Cortex of kidney (tissue), 1 donor: ENCODE results near the gene LPCAT1.
"Not testable (repeated sequence)": the region's sequence is repeated elsewhere in the genome, so short reads cannot be mapped to it uniquely, and the experiment has no call there.

Experiments used
- DNase-seq: peaks from one replicate; lab custom pipeline; 2025; lab: John Stamatoyannopoulos, UW

The LPCAT1 gene

DNA sequence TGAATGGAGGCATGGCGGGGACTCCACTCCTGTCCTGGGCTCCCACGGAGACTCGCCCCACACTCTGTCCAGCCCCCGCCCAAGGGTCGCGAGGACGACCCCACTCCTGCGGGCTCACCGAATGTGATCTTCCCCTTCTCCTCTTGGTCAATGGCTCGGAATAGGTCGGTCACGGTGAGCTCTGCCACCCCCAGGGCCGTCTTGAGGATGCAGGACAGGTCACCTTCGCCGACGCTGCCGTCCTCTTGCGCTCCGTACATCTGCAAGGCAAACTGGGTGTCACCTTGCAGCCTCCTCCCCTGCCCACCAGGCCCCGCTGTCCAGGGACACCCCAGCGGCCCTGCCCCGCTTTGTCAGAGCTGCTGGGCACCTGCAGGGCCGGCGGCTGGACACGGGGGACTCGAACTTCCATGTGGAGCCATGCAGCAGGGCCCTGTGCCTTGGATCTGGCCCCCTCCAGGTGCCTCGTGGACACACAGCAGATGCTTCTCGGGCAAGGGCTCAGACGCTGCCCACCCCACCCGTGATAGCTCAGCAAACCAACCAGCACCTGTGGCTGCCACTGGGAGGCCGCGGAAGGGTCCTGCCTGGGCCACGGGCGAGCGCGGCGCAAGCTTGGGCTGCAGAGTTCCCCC lies 57.0 kb downstream of the LPCAT1 start:
- no peak for DNase-seq

DNA sequence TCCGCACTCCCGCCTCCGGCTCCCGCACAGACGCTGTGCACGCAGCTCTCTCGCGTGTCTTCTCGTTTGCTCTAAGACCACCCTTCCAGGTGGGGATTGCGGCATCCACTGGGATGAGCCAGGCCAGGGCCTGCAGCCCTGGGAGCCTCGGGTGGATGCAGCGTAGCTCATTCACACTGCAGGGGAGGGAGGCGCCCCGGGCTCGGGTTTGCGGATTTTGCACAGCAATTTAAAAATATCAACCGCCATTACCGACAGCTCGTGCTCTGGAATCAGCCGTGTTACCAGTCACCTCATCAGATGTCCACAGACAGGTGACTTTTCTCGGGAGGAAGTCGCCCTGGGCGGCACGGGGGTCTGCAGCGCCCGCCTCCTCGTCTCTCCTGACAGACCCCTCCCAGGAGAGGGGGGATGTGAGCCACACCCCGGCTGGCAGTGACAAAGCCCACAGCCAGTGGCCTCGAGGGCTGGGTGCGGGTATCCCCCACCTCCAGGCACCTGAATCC lies 57.7 kb downstream of the LPCAT1 start:
- no peak for DNase-seq

- no peak for DNase-seq
These were observed 58.6 kb downstream of the LPCAT1 start for GRCh38 chr5:1465117-1465516.

GRCh38 chr5:1464511-1464910 lies 59.2 kb downstream of the LPCAT1 start:
- DNase-seq, result no peak

DNA sequence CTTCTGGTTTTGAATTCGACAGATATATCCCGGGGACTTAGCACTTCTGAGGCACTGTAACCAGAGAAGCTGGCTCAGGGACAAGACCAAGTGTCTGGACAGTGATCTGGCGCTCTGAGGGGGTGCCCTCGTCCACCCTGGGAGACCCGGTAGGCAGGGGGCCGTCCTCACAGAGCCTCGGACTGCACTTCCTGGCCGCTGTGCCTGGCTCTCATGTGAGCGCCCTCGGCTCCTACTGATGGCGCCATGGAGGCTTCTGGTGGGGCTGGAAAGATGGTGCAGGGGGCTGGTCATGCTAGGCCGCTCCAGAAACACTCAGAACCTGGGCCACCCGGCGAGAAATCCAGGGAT lies 59.7 kb downstream of the LPCAT1 start:
- DNase-seq, result no peak

DNA sequence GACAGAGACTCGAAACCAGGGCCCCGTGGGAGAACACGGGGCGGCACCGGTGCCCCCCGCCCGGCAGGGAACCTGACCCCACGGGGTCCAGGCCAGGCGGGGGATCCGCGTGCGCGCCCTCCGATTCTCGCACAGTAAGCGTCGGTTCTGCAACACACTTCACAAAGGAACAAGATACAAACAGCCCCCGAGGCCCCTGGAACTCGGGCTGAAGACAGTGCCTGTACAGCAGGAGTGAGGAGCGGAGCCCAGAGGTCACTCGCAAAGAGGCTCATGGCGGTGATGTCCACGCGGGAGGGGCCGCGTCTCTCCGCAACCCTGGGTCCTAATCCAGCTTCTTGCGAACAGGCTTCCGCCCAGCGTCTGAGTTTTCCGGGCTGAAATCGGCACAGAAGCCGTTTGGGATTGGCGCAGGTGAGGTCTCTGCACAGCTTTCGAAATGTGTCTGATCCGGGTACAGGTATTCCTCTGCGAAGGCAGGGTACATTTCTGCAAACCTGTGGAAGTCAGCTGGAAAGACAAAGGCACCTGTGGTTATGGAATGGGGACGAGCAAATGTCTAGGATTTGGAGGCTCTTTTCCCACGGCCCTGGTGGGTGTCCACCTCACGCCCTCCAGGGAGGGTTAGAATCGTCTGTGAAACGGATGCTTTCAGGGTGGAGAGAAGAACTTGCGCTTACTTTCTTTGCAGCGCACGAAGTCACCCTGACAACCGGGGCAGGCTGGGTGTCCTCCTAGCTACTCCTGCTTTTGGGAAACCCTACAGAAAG lies 60.2 kb downstream of the LPCAT1 start:
- no peak for DNase-seq

GRCh38 chr5:1462358-1462757 lies 61.4 kb downstream of the LPCAT1 start:
- DNase-seq, result no peak

DNA sequence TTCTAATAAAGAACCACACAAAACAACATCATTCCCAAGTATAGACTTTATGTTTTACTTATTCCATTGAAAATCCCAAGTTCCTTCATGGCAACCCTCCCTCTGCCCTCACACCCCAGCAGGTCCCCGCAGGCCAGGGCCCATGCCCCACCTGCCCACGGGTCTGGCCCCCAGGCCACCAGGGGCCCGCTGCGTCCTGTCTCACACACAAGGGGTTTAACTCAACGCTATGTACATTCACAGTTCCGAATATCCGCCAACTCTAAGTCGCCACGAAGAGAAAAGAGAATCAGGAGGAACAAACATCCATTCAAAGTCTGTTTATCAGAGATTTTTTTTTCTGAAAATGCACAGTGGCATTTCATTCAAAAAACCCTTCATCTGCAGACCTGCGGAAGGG lies 62.4 kb downstream of the LPCAT1 start:
- no peak for DNase-seq

DNA sequence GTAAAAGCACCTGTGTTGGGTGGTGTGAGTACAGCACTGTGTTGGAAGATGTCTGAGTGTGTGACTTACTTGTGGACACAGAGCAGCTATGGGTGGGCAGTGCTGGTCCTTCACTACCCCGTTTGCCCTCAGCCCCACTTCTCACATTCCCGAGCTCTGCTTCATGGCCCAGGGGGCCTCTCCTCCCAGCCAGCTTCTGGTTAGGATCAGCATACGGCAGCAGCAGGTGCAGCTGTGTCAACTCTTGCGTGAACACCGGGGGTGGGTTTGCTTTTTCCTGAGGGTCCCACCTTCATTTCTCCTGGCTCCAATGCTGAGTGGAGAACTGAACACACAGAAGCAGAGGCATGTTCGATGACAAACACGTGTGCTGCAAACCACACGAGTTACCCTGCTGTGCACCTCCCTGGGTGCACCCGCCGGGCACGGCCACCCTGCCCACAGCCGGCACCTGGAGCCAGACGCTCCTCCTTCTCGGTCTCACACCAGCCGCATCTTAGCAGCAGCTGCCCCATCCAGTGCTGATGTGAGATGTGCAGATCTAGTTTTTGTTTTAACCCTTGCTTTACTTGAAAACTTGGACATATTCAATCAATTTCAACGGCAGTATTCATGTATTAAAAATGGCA lies 63.6 kb downstream of the LPCAT1 start:
- DNase-seq, result no peak

- not testable (repeated sequence) for DNase-seq
These were observed 64.3 kb downstream of the LPCAT1 start for GRCh38 chr5:1459435-1459834.

GRCh38 chr5:1456110-1456881 lies 67.5 kb downstream of the LPCAT1 start:
- DNase-seq, result not testable (repeated sequence)

GRCh38 chr5:1453613-1454012 lies 70.1 kb downstream of the LPCAT1 start:
- no peak for DNase-seq

DNA sequence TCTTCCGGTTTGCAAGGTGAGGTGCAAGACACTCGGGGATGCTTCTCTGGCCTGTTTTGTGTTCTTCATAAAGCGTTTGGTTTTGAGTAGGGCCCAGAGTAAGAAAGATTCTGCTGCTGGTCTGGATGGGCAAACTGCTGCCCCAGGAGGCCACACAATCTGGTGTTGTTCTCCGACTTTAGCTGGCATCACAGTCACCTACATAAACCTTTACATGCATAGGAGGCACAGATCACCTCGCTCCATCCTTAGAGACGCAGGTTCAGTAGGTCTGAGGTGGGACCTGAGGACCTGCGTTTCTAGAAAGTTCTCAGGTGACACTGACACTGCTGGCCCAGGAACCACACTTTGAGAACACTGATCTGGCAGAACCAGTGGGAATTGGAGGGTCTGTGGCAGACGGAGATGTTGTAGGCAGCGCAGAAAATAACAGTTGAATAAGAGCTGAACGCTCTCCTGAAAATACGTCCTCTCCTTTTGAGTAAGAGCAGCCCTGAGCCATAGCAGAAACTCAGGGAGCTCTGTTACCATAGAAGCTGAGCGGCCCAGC lies 74.6 kb downstream of the LPCAT1 start:
- no peak for DNase-seq

DNA sequence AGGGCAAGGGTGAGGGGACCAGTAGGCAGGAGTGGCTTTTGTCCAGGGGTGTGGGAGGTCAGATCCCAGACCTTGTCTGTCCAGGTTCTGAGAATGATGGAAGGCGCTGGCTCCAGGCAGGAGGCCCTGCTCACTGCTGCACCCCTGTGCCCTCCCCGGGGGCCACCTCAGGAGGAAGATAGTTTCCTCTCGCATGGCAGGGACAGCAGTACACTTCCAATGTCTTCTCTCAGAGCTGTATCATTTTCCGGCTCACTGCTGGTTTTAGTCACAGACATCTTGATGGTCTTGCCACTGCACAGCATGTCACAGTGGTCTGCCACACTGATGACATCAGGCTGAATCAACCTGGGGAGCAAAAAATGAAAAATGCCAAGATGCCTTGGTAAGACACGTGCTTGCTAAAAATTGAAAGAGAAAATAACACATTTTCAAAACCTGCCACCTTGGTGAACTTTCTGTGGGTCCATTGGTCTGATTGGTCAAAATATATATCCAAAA lies 75.2 kb downstream of the LPCAT1 start:
- no peak for DNase-seq

- no peak for DNase-seq
These were observed 75.9 kb downstream of the LPCAT1 start for GRCh38 chr5:1447671-1448361.

- no peak for DNase-seq
These were observed 77.0 kb downstream of the LPCAT1 start for GRCh38 chr5:1446602-1447343.

DNA sequence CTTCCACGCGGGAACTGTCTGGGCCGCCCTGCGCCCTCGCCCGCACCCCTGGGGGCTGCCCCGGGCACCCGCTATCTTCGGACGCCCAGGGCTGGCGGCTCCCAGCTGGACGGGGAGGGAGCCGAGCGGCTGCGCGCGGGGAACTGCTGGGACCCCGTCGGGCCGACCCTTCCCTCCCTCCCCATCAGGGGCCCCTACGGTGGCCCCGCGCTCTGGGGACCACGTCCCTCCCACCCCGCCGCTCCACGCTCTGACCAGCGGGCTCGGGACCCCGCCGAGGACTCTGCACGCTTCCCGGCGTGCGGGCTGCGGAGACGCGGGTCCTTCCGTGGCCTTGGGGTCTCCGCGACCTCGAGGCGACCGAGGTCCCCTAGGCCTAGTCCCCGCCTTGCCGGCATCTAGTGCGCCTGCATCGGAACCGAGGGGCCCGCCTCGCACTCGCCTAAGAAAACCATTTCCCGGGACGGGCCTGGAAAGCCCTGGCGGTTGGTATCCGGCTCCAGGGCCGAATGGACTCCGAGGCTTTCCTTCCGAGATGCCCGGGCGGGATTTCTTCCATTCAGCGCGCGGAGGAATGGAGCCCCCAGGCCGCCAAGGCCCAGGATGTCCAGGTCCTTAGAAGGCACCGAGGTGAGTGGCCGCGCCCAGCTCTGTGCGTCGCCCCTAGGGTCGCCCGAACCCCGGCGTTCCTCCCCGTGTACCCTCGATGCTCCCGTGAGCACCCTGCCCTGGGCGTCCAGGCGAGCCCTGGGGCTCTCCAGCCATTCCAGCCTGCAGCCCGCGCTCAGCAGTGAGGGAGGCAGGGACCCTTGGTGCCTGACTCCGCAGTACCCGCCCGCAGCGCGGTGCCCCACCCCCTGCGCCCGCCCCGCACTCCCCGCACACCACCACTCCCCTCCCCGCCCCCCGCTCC lies 77.8 kb downstream of the LPCAT1 start:
- no peak for DNase-seq

DNA sequence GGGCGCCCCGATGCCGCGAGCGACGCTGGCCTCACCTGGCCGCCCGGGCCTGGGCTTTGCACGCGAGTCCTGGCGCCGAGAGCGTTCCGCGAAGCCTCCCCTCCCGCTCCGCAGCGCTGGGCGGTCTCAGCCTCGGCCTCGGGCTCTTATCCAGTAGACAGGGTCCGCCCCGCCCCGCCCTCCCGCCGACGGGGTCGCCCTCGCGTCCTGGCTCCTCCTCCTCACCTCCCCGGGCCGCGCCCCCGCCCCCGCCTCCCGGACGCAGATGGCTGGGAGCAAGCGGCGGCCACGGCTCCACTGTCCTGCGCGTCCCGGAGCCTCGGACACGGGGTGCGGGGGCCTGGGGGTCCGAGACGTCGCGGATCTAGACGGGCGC lies 78.5 kb downstream of the LPCAT1 start, which contains the start of gene SLC6A3:
SLC6A3 (minus strand) TSS at position 128 of the 376 bp plus-strand sequence. CDS start 2,243 bp downstream, outside the sequence.
- DNase-seq, result no peak
